Measurements from ENCODE around the gene PTEN. TPM values are rescaled to one million over a fixed set of nuclear protein-coding genes. Genes with fewer than 3 reads are reported as not detected.

PTEN gene
- total RNA-seq, 1 donor from 2014 or later, result 71.0 TPM

- Mint-ChIP-seq H3K36me3 (ENCODE audit: low read depth, unreplicated experiment) (no peaks in the 10 kb centered on the region), H3K4me3 (ENCODE audit: unreplicated experiment) (no peak overlapping the region), H3K9me3 (ENCODE audit: unreplicated experiment) (no peaks in the 10 kb centered on the region), H3K27ac (ENCODE audit: unreplicated experiment) (no peak overlapping the region), H3K27me3 (ENCODE audit: unreplicated experiment) (peaks cover 4% of the 10 kb centered on the region), H3K4me1 (ENCODE audit: unreplicated experiment) (no peaks in the 10 kb centered on the region)
- no peak for TF ChIP-seq CTCF (IDR thresholded peaks at IDR 0.05; ENCODE audit: unreplicated experiment)
- no peak for DNase-seq (ENCODE audit: low spot score)
Measured at GRCh38 chr10:88006261-88006660, 142.8 kb downstream of the PTEN start.

- Mint-ChIP-seq H3K4me1 (ENCODE audit: unreplicated experiment) (no peaks in the 10 kb centered on the region), H3K27ac (ENCODE audit: unreplicated experiment) (no peak overlapping the region)
- no peak for TF ChIP-seq CTCF (IDR thresholded peaks at IDR 0.05; ENCODE audit: unreplicated experiment)
Measured at GRCh38 chr10:88008866-88009470, 145.5 kb downstream of the PTEN start.

DNA sequence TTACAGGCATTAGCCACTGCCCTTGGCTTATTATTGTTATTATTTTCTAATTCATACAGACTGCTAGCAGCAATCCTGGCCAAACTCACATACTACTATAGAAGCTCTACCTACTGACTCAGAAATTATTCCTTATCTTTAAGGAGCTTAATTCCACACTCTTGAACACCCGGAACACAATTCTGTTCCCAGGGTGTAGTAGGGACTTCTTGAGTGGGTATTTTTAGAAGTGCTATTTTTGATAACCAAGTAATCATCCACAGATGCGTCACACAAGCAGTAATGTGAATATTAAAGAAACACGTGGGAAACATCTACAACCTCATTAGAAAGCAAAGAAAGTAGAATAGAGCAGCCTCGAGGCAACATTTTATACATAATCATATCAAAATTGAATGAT is 149.2 kb downstream of the PTEN start:
- Mint-ChIP-seq H3K27ac (ENCODE audit: unreplicated experiment) (no peak overlapping the region), H3K36me3 (ENCODE audit: low read depth, unreplicated experiment) (no peaks in the 10 kb centered on the region), H3K9me3 (ENCODE audit: unreplicated experiment) (no peaks in the 10 kb centered on the region), H3K4me1 (ENCODE audit: unreplicated experiment) (no peaks in the 10 kb centered on the region), H3K27me3 (ENCODE audit: unreplicated experiment) (no peaks in the 10 kb centered on the region), H3K4me3 (ENCODE audit: unreplicated experiment) (no peak overlapping the region)
- no peak for DNase-seq (ENCODE audit: low spot score)
- no peak for TF ChIP-seq CTCF (IDR thresholded peaks at IDR 0.05; ENCODE audit: unreplicated experiment)

More at GRCh38 chr10:88008866-88009470, 145.5 kb downstream of the PTEN start:
- Mint-ChIP-seq H3K9me3 (ENCODE audit: unreplicated experiment) (no peaks in the 10 kb centered on the region), H3K36me3 (ENCODE audit: low read depth, unreplicated experiment) (no peaks in the 10 kb centered on the region), H3K27me3 (ENCODE audit: unreplicated experiment) (peaks cover 1% of the 10 kb centered on the region), H3K4me3 (ENCODE audit: unreplicated experiment) (no peak overlapping the region)
- DNase-seq (ENCODE audit: low spot score), result no peak

DNA sequence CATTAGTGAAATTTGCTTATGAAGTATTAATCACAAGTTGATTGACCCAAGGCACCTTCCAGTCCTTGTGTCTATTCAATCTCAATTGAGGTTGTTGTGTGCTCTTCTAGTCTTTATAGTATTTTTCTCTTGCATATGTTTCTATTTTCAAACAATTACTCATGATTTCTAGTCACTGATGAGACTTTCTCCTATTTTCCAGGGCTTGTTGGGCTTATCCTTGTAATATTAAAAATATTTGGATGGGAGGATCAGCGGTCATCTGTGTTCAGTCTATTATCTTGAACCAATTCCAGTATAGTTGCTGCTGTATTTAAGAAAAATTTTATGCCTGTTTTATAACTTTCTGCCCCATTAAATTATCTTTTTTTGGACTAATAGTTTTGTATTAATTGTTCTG is 154.4 kb downstream of the PTEN start:
- no peak for TF ChIP-seq CTCF (IDR thresholded peaks at IDR 0.05; ENCODE audit: unreplicated experiment)
- H3K4me3 Mint-ChIP-seq (ENCODE audit: unreplicated experiment), result no peak overlapping the region
- H3K27ac Mint-ChIP-seq (ENCODE audit: unreplicated experiment), result no peak overlapping the region
- peaks cover 3% of the 10 kb centered on the region for H3K27me3 Mint-ChIP-seq (ENCODE audit: unreplicated experiment)
- H3K36me3 Mint-ChIP-seq (ENCODE audit: low read depth, unreplicated experiment), result no peaks in the 10 kb centered on the region
- no peak for DNase-seq (ENCODE audit: low spot score)
- no peaks in the 10 kb centered on the region for H3K4me1 Mint-ChIP-seq (ENCODE audit: unreplicated experiment)
- no peaks in the 10 kb centered on the region for H3K9me3 Mint-ChIP-seq (ENCODE audit: unreplicated experiment)

DNA sequence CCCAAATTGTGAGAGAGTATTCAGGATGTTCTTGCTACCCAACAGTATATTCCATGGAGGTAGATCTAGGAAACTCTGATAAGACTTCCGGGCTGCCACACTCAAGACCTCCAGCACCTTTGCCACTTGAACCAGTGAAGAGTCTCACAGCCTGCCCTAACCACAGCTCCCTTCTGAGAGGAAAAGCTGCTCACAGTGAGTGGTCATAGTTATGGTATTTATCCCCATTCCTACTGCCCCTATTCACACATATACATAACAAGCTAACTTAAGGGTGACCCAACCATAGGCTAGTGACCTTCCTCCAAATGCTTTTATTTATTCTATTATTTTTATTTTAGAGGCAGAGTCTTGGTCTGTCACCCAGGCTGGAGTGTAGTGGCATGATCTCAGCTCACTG is 156.3 kb downstream of the PTEN start:
- DNase-seq (ENCODE audit: low spot score), result no peak
- Mint-ChIP-seq H3K4me1 (ENCODE audit: unreplicated experiment) (no peaks in the 10 kb centered on the region), H3K27ac (ENCODE audit: unreplicated experiment) (no peak overlapping the region), H3K4me3 (ENCODE audit: unreplicated experiment) (no peak overlapping the region), H3K27me3 (ENCODE audit: unreplicated experiment) (peaks cover 4% of the 10 kb centered on the region), H3K36me3 (ENCODE audit: low read depth, unreplicated experiment) (no peaks in the 10 kb centered on the region), H3K9me3 (ENCODE audit: unreplicated experiment) (no peaks in the 10 kb centered on the region)
- TF ChIP-seq CTCF (IDR thresholded peaks at IDR 0.05; ENCODE audit: unreplicated experiment), result no peak

Other genes starting within 250 kb of the PTEN start
- gene PAPSS2, start 203.7 kb upstream of the PTEN start, total RNA-seq (ENCODE audit: unreplicated experiment), result 31.0 TPM
- gene ATAD1, start 45.4 kb upstream of the PTEN start, total RNA-seq (ENCODE audit: unreplicated experiment), result 38.0 TPM
- 0.74 TPM for gene KLLN, start 92 bp upstream of the PTEN start, total RNA-seq (ENCODE audit: unreplicated experiment)

All from endothelial cell (in vitro differentiated cells).